ENCODE measurements around the gene BATF.
"Not testable (repeated sequence)": the region's sequence is repeated elsewhere in the genome, so short reads cannot be mapped to it uniquely, and the experiment has no call there.

The BATF gene, protein sequence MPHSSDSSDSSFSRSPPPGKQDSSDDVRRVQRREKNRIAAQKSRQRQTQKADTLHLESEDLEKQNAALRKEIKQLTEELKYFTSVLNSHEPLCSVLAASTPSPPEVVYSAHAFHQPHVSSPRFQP

DNA sequence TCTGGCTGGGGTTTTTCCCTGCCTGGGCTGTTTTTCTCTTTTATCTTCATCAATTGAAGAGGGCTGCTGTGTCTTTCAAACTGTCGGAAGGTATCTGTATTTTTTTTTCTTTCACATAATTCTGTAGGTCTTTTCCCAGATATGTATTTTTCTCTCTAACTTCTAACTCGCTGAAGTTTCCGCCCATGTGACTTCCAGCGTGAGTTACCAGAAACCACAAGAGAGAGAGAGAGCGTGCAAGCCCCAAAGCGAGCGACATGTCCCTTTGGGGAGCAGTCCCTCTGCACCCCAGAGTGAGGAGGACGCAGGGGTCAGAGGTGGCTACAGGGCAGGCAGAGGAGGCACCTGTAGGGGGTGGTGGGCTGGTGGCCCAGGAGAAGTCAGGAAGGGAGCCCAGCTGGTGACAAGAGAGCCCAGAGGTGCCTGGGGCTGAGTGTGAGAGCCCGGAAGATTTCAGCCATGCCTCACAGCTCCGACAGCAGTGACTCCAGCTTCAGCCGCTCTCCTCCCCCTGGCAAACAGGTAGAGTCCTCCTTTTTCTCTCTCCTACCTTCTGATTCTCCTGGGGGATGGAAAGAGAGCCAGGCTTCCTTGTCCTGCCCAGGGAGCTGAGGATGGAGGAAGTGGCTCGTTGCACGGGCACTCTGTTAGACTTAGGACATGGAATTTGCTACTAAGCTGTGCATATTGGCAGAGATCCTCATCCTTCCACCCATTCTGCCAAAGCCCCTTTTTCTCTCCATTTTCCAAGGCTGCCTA lies at the start of gene BATF:
Gene BATF (plus strand): TSS at position 246 of the 759 bp plus-strand sequence. CDS start 214 bp downstream, at position 460.
- no peak for DNase-seq

DNA sequence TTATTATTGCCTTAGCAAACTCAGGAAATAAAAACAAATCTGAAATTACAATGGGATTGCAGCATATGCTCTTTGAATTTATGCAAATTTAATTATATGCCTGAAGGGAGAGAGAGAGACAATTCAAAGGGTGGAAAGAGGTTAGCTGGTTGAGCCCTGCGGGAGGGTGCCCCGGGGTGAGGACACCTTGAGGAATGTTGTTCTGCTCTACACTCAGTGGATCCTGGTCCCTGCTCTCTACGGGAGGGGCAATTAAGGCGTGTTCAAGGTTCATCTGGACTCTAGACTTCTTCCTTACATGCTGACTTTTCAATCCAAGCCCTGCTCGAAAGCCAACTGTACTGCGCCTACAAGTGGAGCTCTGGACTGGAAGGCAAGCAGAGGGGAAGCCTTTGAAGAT lies 48.1 kb upstream of the BATF start:
- DNase-seq, result not testable (repeated sequence)

DNA sequence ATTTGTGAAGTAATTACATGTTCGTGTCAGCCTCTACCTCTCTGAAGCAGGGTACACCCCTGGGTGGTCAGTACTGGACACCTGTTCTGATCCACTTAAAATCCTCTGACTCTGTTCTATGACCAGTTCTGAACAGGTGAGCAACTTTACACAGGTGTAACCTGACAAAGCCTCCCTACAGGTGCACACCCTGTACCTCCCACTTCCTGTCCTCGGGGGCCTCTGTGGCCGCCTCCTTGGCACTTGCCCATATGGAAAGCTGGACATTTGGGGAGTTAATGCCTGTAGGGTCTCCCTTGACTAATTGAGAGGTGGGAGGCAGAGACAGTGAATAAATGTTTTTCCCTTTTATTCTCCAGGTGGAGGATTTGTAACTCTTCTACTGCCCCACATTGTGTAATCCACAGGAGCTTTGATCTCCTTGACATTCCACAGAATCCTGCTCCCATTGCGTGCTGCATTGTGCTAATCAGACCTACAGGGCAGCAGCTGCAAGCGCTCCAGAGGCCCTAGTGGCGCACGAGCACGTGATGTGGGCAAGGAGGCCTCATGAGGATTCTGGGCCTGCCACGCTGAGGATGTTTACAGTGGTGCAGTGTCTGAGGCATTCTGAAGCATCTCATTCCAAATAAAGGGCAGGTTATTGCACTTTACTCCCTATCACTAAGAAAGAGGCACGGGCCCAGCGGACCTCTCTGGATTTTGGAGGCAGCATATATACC lies 45.8 kb upstream of the BATF start:
- DNase-seq, result no peak

DNA sequence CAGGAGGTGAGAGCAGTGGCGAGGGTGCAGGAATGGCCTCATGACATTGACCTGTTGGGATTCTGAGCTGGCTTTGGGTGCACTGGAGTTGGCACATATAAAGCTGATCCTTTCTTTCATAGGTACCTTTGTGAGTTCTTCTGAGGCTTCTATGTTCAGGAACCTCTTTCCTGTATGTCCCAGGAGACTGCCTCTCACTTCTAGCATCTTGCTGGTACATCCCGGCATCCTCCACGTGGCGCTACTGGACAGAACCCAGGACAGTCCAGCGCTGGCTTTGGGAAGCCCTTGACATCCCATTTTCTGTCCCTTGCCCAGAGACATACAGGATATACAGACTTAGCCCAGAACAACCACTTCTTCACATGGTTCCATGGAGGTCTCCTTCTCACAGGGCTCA lies 44.4 kb upstream of the BATF start:
- DNase-seq, result no peak

DNA sequence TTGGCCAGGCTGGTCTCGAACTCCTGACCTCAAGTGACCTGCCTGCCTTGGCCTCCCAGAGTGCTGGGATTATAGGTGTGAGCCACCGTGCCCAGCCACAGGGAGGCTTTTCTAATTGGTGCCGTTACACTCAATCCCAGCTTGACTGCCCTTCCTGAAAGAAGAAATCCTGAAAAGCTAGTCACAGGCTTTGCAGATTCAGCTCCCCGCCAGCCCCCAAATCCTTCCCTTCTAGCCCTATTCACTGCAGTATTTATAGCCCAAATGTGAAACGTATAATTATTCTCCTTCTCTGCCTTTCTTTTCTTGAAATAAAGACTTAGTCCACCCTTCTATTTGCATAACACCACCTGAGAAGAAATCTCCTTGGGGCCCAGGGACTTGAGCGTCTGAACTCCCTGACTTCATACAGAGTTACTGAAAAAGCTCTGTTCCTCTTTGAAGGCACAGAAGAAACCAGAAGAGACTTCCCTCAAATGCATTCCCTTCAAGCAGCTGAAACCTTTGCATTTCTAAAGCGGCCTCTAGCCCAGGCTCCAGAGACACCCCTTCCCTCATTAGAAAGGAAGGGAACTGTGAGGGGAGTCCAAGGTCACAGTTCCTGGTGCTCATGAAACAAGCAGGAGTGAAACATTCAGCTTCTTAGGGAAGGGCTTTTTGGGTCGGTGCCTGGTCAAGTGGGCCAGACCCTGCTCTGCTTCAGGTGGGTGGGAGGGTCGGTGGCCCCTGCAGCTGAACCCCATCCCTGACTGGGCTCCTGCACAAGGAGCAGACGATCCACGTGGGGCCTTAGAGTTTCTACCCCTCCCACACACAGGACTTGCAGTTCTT lies 42.3 kb upstream of the BATF start:
- no peak for DNase-seq

DNA sequence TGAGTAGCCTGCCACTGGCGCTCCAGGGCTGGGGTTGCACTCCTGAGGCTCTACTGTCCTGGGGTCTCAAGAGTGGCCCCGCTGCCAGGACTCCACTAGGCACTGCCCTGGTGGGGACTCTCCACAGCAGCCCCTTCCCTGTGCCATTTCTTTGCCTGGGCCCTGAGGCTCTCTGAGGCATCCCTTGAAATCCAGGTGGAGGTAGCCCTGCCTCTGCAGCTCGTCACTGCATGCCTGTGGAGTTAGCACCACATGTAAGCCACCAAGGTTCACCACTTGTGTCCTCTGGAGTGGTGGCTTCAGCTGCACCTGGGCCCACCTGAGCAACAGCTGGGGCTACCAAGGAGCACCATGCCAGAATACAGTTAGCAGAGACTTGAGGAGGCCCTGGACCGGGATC lies 39.9 kb upstream of the BATF start:
- no peak for DNase-seq

DNA sequence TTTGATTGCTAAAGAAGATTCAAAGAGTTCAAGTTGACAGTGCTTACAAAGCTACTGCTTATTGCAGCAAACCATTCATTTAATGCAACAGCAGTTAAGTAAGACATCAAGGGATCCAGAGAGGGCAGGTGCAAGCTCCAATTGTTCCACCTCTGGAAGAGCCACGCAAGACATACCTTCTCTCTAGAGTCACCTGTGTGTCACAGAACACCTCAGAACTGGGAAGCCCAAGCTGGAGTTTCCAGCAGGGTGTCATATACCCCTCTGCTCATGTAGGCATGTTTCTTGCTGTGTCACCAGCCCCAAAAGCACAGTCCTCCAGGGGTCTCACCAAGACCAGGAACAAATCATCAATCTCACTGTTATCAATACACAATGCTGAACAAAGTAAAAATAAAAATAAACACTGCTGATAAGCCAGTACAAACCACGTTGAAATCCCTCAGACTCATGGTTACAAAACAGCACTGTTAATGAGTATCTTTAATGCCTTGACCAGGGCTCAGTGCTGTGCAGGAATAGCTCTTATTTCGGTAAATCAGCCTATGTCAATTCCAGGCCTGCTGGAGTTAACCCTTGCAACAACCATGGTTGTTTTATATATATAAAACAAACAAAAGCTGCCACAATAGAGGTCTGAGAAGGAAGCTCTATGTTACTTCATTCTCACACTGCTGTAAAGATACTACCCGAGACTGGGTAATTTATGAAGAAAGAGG lies 37.4 kb upstream of the BATF start:
- no peak for DNase-seq

DNA sequence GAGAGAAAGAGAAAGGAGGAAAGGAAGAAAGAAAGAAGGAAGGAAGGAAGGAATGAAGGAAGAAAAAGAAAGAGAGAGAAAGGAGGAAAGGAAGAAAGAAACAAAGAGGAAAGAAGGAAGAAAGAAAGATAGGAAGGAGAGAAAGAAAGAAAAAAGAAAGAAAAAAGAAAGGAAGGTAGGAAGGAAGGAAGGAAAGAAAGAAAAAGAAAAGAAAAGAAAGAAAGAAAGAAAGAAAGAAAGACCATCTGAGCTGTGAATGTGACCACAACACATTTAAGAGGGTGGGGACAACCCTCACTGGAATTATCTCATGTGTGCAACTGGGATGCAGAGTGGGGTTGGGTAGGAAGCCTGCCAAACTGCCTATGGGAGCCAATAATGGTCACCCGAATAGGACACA lies 36.0 kb upstream of the BATF start:
- DNase-seq, result no peak

DNA sequence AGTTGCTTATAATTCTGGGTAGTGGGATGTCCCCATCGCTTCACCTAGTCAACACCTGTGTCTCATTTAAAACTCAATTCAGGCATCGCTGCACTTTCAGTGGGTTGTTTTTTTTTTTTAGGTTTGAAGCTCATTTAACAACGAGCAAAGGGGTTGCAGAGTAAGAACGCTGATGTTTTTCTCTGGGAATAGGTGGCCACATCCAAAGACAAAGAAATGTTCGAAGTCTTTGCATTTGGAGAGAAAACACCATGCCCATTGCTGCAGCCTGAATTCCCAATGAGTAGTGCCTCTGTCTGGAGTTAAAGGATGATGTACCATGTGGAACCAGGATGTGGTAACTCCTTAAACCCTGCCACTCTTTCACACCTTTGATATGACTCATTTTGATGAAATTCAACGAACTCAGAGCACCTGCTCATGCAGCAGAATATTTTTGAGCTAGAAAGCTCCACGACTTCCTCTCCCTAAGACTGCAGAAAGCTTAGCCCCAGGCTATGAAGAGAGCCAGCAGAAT lies 35.1 kb upstream of the BATF start:
- DNase-seq, result no peak

DNA sequence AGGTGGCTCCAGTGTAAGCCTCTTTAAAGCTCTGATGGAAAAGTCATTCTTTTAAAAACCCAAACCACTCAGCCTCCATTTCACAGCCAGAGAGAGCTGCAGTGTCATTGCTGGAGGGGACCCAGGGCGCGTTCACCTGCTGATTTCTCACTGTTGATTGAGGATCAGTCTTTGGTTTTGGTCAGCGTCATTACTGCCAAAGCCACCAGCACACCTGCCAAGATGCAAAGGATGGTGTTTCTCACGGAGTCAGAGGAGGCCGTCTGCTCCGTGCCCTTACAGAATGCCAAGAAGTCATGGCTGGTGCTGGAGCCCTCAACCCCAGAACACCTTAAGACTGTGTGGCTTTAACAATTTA lies 32.8 kb upstream of the BATF start:
- no peak for DNase-seq

DNA sequence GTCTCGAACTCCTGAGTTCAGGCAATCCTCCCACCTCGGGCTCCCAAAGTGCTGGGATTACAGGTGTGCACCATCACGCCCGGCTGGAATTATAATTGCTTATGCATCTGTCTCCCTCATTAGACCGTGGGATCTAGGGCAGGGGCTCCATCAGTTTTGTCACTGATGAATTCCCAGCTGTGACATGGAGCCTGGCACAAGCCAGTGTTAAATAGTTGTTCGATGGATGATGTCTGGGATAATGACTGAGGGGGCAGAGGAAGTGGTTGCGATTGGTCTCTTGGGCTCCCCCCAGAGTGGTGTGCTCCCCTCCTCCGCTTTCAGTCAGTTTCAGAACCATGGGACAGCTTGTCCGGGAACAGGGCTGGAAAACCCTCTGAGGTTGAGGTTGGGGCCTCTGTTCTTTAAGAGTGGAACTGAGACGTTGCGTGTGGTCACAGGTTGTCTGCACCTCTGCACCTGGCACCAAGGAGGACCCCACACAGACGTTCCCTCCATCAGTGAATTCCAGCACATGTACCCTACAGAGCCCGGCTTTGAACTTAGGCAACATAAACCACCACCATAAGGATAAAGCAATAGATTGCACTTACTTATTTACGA lies 30.8 kb upstream of the BATF start:
- no peak for DNase-seq

DNA sequence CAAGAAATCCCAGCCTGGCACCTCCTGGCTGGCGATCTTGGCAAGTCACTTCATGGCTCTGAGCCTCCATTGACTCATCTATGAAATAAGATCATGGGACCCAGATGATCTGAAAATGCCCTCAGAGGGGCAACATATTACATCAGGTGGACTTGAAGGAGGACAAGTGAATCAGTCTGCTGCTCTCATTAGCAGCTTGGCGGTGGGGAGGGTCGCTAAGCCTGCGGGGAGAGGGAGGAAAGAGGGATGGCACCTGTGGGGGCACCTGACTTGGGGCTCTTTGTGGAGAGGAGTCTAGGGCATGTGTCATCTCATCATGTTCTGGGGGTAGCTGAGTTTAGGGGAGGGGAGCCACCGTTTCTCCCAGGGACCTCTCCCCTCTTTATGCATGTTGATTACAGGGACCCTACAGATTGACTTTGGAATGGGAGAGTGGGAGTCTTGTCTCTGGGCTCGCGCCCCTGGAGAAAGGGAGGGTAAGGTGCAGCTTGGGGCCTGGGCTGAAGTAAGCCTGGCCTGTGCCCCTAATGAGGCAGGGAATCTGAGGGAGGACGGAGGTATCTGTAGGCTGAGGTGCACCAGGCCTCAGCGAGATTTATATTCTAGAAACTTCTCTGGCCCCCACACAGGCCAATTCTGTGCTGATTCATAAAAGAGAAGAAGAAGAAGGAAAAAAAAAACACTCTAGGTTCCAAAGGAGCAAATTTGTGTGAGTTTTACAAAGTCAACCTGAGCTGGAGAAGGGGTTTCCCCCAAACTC lies 29.3 kb upstream of the BATF start:
- no peak for DNase-seq

DNA sequence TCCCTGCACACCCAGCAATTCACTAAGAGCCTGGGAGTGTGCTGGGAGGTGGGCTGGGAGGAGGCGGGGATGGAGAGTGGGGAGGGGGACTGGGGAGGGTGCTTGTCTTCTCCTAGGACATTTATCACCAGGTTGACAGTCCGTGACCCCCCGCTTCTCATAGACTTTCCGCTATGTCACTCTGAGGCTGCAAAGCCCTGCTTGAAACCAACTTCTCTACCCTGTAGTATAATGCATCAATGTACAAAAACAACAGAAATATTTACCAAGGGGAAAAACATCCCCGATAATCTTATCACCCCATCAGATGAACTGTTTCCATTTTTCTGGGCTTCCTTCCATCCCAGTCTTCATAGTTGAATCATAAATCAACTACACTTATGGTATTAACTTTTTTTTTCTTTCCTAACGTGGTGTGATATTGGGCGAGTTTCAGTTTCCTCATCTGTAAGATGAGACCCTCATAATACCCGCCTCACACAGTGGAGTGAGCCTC lies 28.6 kb upstream of the BATF start:
- DNase-seq, result no peak

DNA sequence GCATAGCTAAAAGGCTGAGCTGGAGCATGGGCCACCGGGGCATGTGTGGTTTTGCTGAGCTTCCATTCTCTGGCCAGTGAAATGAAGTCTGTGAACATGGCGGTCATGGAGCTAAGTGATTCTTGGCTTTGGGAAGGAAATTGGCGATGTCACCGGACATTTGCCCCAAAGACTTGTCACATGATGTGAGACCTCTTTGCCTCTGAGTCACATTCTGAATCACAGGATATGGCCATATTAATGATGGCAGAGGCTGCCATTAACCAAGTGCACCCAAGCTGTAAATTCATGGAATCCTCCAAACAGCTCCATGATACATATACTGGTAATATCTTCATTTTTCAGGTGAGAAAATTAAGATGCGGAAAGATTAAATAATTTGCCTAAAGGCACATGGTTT lies 27.4 kb upstream of the BATF start:
- DNase-seq, result no peak

DNA sequence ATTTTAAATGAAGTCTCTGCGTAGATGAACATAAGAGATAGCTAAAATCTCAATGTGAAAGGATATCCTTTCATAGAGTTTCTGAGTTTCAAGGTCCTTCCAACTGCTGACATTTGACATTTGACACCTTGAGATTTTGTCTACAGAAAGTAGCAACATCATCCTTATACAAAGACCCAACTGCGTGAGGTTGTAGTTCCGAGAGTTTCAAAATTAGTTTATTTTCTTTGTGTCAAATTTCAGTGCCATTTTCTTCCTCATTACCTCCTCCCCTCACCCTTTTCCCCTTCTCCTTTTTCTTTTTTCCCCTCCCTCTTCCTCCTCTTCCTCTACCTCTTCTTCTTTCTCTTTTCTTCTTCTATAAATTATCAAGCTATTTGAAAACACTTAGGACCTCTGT lies 26.9 kb upstream of the BATF start:
- DNase-seq, result no peak

DNA sequence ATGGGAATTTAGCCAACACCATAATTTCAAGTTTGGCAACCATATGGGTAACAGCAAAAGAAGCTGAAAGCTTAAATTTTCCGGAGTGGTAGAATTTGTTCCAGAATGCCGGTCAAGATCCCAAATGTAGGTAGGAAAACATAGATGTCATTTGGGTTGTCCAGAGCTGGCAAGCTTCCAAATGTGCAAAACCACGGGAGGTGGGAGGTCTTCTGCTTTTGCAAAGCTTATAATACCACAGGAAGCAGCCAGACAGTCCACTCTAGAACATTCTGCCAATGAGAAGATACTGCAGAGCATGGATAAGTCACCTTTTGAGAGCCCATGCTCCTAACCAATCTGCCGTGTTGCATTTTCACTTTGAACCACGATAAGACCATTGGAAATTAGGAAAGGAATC lies 26.4 kb upstream of the BATF start:
- DNase-seq, result no peak

DNA sequence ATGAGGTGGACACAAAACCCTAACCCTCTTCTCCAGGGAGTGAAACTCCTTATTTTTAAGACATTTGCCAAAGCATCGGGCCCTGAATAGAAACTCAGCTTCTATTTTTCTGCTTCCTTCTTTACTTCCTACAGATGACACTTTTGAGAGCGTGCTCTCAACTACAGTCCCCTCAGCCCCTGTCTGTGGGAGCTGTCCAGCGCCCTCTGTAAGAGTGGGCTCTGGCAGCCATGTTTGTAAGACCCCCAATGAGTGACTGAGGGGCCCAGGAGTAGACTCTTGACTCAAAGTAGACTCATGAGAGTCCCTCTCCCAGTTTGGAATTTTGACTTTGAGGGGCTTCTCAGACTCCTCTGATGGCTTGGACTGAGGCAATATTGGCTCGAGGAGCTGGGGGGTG lies 25.5 kb upstream of the BATF start:
- DNase-seq, result no peak

DNA sequence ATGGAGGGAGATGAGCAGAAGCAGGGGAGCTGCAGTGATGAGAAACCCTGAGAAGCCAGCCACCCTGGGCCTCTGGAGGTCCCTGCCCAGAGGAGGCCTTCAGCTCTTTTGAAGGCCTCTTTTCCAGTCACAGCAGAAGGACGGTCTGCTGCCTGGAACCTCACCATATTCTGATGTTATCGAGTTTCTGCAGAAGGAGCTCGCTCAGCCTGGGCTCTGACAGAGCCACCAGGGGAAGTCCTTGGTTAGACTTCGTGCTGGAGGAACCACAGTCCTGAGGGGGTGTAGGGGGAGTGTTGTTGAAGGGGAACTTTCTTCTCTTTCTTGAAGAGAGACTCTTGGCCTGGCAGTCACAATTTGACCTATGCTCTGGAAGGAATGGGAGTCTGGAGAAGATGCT lies 25.1 kb upstream of the BATF start:
- DNase-seq, result no peak

DNA sequence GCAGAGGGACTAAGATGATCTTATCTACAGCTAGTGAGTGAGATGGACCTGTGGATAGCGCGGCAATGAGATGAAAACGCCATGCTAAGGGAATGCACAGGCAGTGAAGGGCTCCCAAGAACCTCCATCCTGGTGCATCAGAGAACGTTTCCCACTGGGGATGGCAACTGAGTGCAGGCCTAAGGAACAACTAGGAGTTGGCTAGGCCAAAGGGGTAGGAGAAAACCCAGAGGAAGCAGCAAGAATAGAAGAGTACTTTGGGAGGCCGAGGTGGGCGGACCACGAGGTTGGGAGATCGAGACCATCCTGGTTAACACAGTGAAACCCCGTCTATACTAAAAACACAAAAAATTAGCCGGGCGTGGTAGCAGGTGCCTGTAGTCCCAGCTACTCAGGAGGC lies 24.6 kb upstream of the BATF start:
- no peak for DNase-seq

DNA sequence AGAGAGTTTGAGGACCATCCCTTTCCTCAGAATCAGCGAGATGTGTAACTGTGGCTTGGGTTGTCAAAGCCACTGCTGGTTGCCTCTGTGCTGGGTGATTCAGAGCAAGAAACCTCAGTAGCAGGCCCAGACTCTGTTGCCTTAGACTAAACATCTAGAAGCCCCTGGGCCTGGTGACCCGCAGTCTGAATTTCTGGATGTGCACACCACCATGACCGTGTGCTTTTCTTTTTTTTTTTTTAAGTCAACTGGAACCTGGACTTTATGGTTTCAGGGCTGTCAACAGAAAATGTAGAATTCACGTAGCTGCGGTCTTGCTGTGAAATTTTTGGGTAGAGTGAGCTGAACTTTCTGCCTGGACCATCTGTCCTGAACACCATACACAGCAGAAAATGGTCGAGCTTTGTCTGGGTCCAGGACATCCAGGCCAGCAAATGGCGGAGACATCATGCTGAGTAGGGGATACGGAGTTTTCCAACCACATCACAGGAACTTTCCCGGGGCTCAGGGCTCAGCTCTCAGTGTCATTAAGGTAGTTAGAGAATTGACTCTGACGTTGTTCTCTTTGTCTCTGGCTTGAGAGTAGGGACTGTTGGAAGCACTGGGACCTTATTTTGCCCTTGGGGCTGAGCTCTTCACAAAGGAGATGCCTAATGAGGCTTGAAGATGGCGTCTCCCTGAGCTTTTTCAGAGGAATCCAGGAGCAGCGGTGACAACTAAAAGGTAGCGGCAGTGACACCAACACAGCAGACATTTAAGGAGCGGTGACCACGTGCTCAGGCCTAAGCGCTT lies 23.0 kb upstream of the BATF start:
- no peak for DNase-seq

All from SW 1271 (cell line).